Lower lobe of right lung (tissue), 2 donors: Measurements from ENCODE around the gene OPTC. TPM values are rescaled to one million over a fixed set of nuclear protein-coding genes. Genes with fewer than 3 reads are reported as not detected.

Experiments
- ATAC-seq, 2 donors: fragments of 200-7000 bp; cut with Tn5 transposase; one replicate each; pipeline ENCODE4 v1.9.1; 2020 to 2022; ENCODE audit warnings: mild to moderate bottlenecking in 2 of 2, moderate library complexity in 2 of 2
- DNase-seq: peaks from one replicate; pipeline ENCODE4 v3.0.0-alpha.2; 2020
- H3K27ac ChIP-seq: fragments of 200-600 bp; one replicate; pipeline ENCODE4 v1.8.0; 2022
- H3K27me3 ChIP-seq: fragments of 200-600 bp; one replicate; pipeline ENCODE4 v1.8.0; 2022; ENCODE audit warnings: low read depth
- H3K36me3 ChIP-seq: fragments of 200-600 bp; one replicate; pipeline ENCODE4 v1.8.0; 2022; ENCODE audit warnings: mild to moderate bottlenecking
- H3K4me1 ChIP-seq: fragments of 200-600 bp; one replicate; pipeline ENCODE4 v1.8.0; 2022
- H3K4me3 ChIP-seq: fragments of 200-600 bp; one replicate; pipeline ENCODE4 v1.8.0; 2022; ENCODE audit warnings: mild to moderate bottlenecking
- H3K9me3 ChIP-seq: fragments of 200-600 bp; one replicate; pipeline ENCODE4 v1.8.0; 2022
- CTCF ChIP-seq: fragments of 200-600 bp; IDR thresholded peaks from one replicate; pipeline ENCODE4 v1.8.0; 2022; ENCODE audit warnings: antibody characterized with exemption, mild to moderate bottlenecking
- intact Hi-C: fragments of 100-400 bp; cut with DNase I; formaldehyde crosslinking; loops from one replicate; pipeline ENCODE4 v1.11.0; 2022
- total RNA-seq: library from RNA; stranded (reverse); fragmentation: NEBNext Ultra II Directional; extraction: Animal tissue kit (Norgen Biotek cat#: 25700); gene quantifications from one replicate; pipeline ENCODE4 v1.2.1, GENCODE V29; 2021
- donor health status: DM: no; HTN: yes; CAD: no; lungs with severe emphysema.

The OPTC gene
- total RNA-seq, 1 donor from 2014 or later = not detected

GRCh38 chr1:203477748-203478147 lies 16.2 kb upstream of the OPTC start:
- Histone ChIP-seq H3K4me1 (peaks cover 20% of the 10 kb centered on the region), H3K9me3 (no peaks in the 10 kb centered on the region), H3K36me3 (no peaks in the 10 kb centered on the region), H3K27me3 (no peaks in the 10 kb centered on the region), H3K4me3 (peak overlapping the region; percentile 48), H3K27ac (peak overlapping the region; percentile 77)
- intact Hi-C loops = no loop called here
- no peak for TF ChIP-seq CTCF
- DNase-seq (no peak), ATAC-seq (no peak)

GRCh38 chr1:203478231-203478630 lies 15.7 kb upstream of the OPTC start:
- no peaks in the 10 kb centered on the region for H3K36me3 ChIP-seq
- intact Hi-C loops = no loop called here
- H3K27ac ChIP-seq = peak overlapping the region; percentile 77
- peaks cover 20% of the 10 kb centered on the region for H3K4me1 ChIP-seq
- no peaks in the 10 kb centered on the region for H3K27me3 ChIP-seq
- TF ChIP-seq CTCF = no peak
- H3K4me3 ChIP-seq = peak overlapping the region; percentile 48
- ATAC-seq (no peak), DNase-seq (no peak)
- H3K9me3 ChIP-seq = no peaks in the 10 kb centered on the region

- H3K4me1 ChIP-seq = peaks cover 21% of the 10 kb centered on the region
- intact Hi-C loops = no loop called here
Measured at GRCh38 chr1:203478986-203479385, 15.0 kb upstream of the OPTC start.

GRCh38 chr1:203479646-203480045 lies 14.3 kb upstream of the OPTC start:
- intact Hi-C loops = loop anchor here (10.0 kb wide), 1 partner anchor 135 kb away; no protein-coding TSS in a partner anchor
- DNase-seq (no peak), ATAC-seq (no peak)
- Histone ChIP-seq H3K36me3 (peaks cover 6% of the 10 kb centered on the region), H3K27me3 (no peaks in the 10 kb centered on the region), H3K4me3 (peak overlapping the region; percentile 48), H3K9me3 (no peaks in the 10 kb centered on the region), H3K27ac (no peak overlapping the region), H3K4me1 (peaks cover 27% of the 10 kb centered on the region)
- no peak for TF ChIP-seq CTCF

More at GRCh38 chr1:203478986-203479385, 15.0 kb upstream of the OPTC start:
- Histone ChIP-seq H3K27ac (peak overlapping the region; percentile 77), H3K9me3 (no peaks in the 10 kb centered on the region), H3K27me3 (no peaks in the 10 kb centered on the region), H3K36me3 (no peaks in the 10 kb centered on the region), H3K4me3 (peak overlapping the region; percentile 48)
- no peak for DNase-seq
- TF ChIP-seq CTCF = no peak
- ATAC-seq = no peak

GRCh38 chr1:203480084-203480483 lies 13.9 kb upstream of the OPTC start:
- no peak for TF ChIP-seq CTCF
- Histone ChIP-seq H3K27me3 (no peaks in the 10 kb centered on the region), H3K4me3 (peak overlapping the region; percentile 48), H3K27ac (peak overlapping the region; percentile 56), H3K4me1 (peaks cover 27% of the 10 kb centered on the region), H3K36me3 (peaks cover 6% of the 10 kb centered on the region), H3K9me3 (no peaks in the 10 kb centered on the region)
- DNase-seq = no peak
- intact Hi-C loops = loop anchor here (10.0 kb wide), 1 partner anchor 135 kb away; no protein-coding TSS in a partner anchor
- ATAC-seq = peak; percentile 39 to 41
